Trophoblast cell (in vitro differentiated cells and primary cell): ENCODE data around the gene NAA30.

Experiments
- DNase-seq, 2 donors: peaks; one replicate each; pipeline ENCODE4 v3.0.0-alpha.2; 2016
- H2AFZ ChIP-seq: 2 replicates; pipeline ENCODE4 v1.6.1; 2013; ENCODE audit warnings: low read length, moderate library complexity, mild to moderate bottlenecking; ENCODE audit not compliant: insufficient read depth, poor library complexity
- H2AK5ac ChIP-seq: 2 replicates; pipeline ENCODE4 v1.6.1; 2013; ENCODE audit warnings: mild to moderate bottlenecking, low read length
- H2BK120ac ChIP-seq: 2 replicates; pipeline ENCODE4 v1.6.1; 2013; ENCODE audit warnings: low read length, mild to moderate bottlenecking, moderate library complexity; ENCODE audit not compliant: insufficient read depth, poor library complexity
- H2BK12ac ChIP-seq: 2 replicates; pipeline ENCODE4 v1.6.1; 2013; ENCODE audit warnings: mild to moderate bottlenecking, low read length, moderate library complexity
- H2BK5ac ChIP-seq: 2 replicates; pipeline ENCODE4 v1.6.1; 2013; ENCODE audit warnings: low read length, low read depth, moderate library complexity, mild to moderate bottlenecking; ENCODE audit not compliant: poor library complexity
- H3K14ac ChIP-seq: 2 replicates; pipeline ENCODE4 v1.6.1; 2013; ENCODE audit warnings: mild to moderate bottlenecking, low read length
- H3K18ac ChIP-seq: 2 replicates; pipeline ENCODE4 v1.6.1; 2013; ENCODE audit warnings: mild to moderate bottlenecking, low read length
- H3K23ac ChIP-seq: 2 replicates; pipeline ENCODE4 v1.6.1; 2013; ENCODE audit warnings: low read length
- H3K27ac ChIP-seq: 2 replicates; pipeline ENCODE4 v1.5.1; 2013; ENCODE audit warnings: low read depth, mild to moderate bottlenecking, inconsistent platforms, low read length, moderate library complexity
- H3K27me3 ChIP-seq: 2 replicates; pipeline ENCODE4 v1.6.1; 2013; ENCODE audit warnings: inconsistent platforms, mild to moderate bottlenecking, low read length, moderate library complexity; ENCODE audit not compliant: insufficient read depth
- H3K36me3 ChIP-seq, 2 experiments: 1 replicate in 1 of 2; 2 replicates in 1 of 2; pipeline ENCODE4 v1.6.1; 2013; ENCODE audit warnings: low read length in 2 of 2, mild to moderate bottlenecking in 2 of 2, moderate library complexity in 1 of 2; ENCODE audit not compliant: insufficient read depth in 2 of 2, control insufficient read depth in 1 of 2
- H3K4ac ChIP-seq: 2 replicates; pipeline ENCODE4 v1.6.1; 2013; ENCODE audit warnings: low read depth, mild to moderate bottlenecking, low read length, moderate library complexity
- H3K4me1 ChIP-seq, 2 experiments: 1 replicate in 1 of 2; 2 replicates in 1 of 2; pipeline ENCODE4 v1.6.1; 2013; ENCODE audit warnings: low read length in 2 of 2, mild to moderate bottlenecking in 2 of 2, moderate library complexity in 1 of 2; ENCODE audit not compliant: insufficient read depth in 2 of 2, control insufficient read depth in 1 of 2
- H3K4me2 ChIP-seq: 2 replicates; pipeline ENCODE4 v1.6.1; 2013; ENCODE audit warnings: inconsistent platforms, mild to moderate bottlenecking, low read length, moderate library complexity
- H3K4me3 ChIP-seq: 2 replicates; pipeline ENCODE4 v1.5.1; 2013; ENCODE audit warnings: mild to moderate bottlenecking, low read depth, low read length, inconsistent platforms
- H3K79me1 ChIP-seq: one replicate; pipeline ENCODE4 v1.6.1; 2013; ENCODE audit warnings: low read length
- H3K79me2 ChIP-seq: 2 replicates; pipeline ENCODE4 v1.6.1; 2013; ENCODE audit warnings: low read length, mild to moderate bottlenecking; ENCODE audit not compliant: control insufficient read depth, insufficient read depth, poor library complexity
- H3K9ac ChIP-seq: 2 replicates; pipeline ENCODE4 v1.6.1; 2013; ENCODE audit warnings: mild to moderate bottlenecking, low read length
- H3K9me3 ChIP-seq: 2 replicates; pipeline ENCODE4 v1.6.1; 2013; ENCODE audit warnings: low read depth, mild to moderate bottlenecking, control low read depth, inconsistent platforms, low read length; ENCODE audit not compliant: insufficient read depth
- H4K12ac ChIP-seq: 2 replicates; pipeline ENCODE4 v1.6.1; 2013; ENCODE audit warnings: low read depth, mild to moderate bottlenecking, low read length, moderate library complexity
- H4K8ac ChIP-seq: 2 replicates; pipeline ENCODE4 v1.6.1; 2013; ENCODE audit warnings: low read depth, mild to moderate bottlenecking, low read length, moderate library complexity
- H4K91ac ChIP-seq: one replicate; pipeline ENCODE4 v1.6.1; 2013; ENCODE audit warnings: low read depth, mild to moderate bottlenecking, low read length, moderate library complexity
- WGBS: extraction: QIAGEN DNeasy Blood & Tissue Kit; methylation state at CpG from one replicate; pipeline ENCODE4 v1.1.7; 2013; ENCODE audit warnings: missing lambda C conversion rate; ENCODE audit not compliant: insufficient read length, insufficient coverage; ENCODE audit errors: extremely low coverage; 5-methylcytosine and 5-hydroxymethylcytosine counted together

The NAA30 gene

DNA sequence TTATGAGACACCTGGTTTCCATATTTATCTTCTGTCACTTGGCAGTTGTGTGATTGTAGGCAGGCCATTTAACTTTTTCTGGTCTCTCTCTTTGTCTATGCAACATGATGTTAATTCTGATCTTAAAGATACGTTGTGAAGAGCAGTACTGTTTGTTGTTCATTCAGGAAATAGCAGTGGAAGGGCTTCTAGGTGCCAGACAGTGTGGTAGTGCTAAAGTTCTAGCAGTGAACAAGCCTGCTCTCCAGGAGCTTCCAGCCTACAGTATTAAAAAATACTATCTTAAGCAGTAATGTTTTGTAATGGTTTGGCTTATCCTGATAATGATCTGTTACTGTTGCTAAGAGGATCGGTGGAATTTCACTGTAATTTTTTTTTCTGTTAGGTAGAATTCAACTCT is 15.2 kb downstream of the NAA30 start:
- Histone ChIP-seq H4K91ac (no peak overlapping the region), H3K9me3 (no peaks in the 10 kb centered on the region), H3K23ac (no peak overlapping the region), H3K79me2 (no peaks in the 10 kb centered on the region), H3K4me1 (no peaks in the 10 kb centered on the region), H3K18ac (no peak overlapping the region), H3K4me2 (no peak overlapping the region), H3K9ac (no peak overlapping the region), H2BK120ac (no peak overlapping the region), H3K36me3 (peaks cover 10% of the 10 kb centered on the region in 2 experiments), H3K14ac (no peak overlapping the region), H3K4me3 (no peak overlapping the region), H3K4ac (no peak overlapping the region), H3K79me1 (no peaks in the 10 kb centered on the region), H4K12ac (no peak overlapping the region), H3K27ac (no peak overlapping the region), H2AK5ac (no peak overlapping the region), H2BK12ac (no peak overlapping the region), H2BK5ac (no peak overlapping the region), H3K27me3 (no peaks in the 10 kb centered on the region), H4K8ac (no peak overlapping the region), H2AFZ (no peak overlapping the region)
- whole genome bisulfite sequencing = no CpG with 5 or more reads among the region's 2 CpGs
- DNase-seq = peak in 1 of 2 donors; percentile 65

DNA sequence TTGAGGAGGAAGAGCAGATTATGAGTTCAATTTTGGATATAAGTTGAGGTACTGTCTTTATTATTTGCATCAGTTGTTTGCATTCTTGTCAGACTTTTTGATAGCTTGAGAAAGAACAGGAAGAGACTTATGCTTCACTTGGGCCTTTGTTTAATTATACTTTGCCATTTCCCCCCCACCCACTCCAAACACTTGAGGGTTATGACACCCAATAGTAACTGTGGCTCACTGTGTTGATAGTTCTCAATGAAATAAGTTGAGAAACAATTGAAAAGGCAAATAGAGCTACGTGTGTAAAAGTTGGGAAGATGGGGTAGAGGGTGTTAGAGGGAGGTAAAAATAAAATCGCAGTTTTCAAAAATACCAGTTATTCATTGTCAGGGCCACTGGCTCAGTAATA is 17.7 kb downstream of the NAA30 start:
- no peak overlapping the region for H2BK5ac ChIP-seq
- H2AK5ac ChIP-seq = no peak overlapping the region
- H2BK120ac ChIP-seq = no peak overlapping the region
- H3K27ac ChIP-seq = no peak overlapping the region
- no peaks in the 10 kb centered on the region for H3K27me3 ChIP-seq
- H3K18ac ChIP-seq = no peak overlapping the region
- H4K91ac ChIP-seq = no peak overlapping the region
- no peak for DNase-seq
- H3K4me2 ChIP-seq = no peak overlapping the region
- H3K79me1 ChIP-seq = no peaks in the 10 kb centered on the region
- no peaks in the 10 kb centered on the region for H3K79me2 ChIP-seq
- H4K8ac ChIP-seq = no peak overlapping the region
- H3K4me3 ChIP-seq = no peak overlapping the region
- no peak overlapping the region for H2AFZ ChIP-seq
- H2BK12ac ChIP-seq = no peak overlapping the region
- no peak overlapping the region for H4K12ac ChIP-seq
- no peaks in the 10 kb centered on the region for H3K9me3 ChIP-seq
- WGBS = 100% methylated on average over 2 of the region's 2 CpGs
- H3K36me3 ChIP-seq = peaks cover 7 to 10% of the 10 kb centered on the region in 2 experiments
- no peak overlapping the region for H3K4ac ChIP-seq
- no peak overlapping the region for H3K14ac ChIP-seq
- H3K23ac ChIP-seq = no peak overlapping the region
- no peak overlapping the region for H3K9ac ChIP-seq
- H3K4me1 ChIP-seq = no peaks in the 10 kb centered on the region

DNA sequence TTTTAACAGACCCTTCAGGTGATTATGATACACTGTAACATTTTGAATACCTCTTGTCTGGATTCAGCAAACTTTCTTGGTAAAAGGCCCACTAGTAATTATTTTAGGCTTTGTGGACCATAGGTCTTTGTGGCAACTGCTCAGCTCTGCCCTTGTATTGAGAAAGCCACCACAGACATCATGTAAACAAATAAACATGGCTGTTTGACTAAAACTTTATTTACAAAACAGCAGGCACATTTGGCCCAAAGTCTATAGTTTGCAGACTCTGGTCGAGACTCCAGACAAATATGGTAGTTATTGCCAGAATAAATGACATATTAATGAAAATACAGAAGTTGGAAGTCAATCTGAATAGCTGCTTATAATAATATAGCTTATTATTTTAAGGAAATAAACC is 18.2 kb downstream of the NAA30 start:
- H3K4me2 ChIP-seq = no peak overlapping the region
- H2BK120ac ChIP-seq = no peak overlapping the region
- H3K23ac ChIP-seq = no peak overlapping the region
- H3K9me3 ChIP-seq = no peaks in the 10 kb centered on the region
- no peaks in the 10 kb centered on the region for H3K27me3 ChIP-seq
- no peak overlapping the region for H2BK5ac ChIP-seq
- no peak overlapping the region for H2BK12ac ChIP-seq
- no peak for DNase-seq
- no peak overlapping the region for H3K4ac ChIP-seq
- no peak overlapping the region for H3K9ac ChIP-seq
- no peaks in the 10 kb centered on the region for H3K79me2 ChIP-seq
- H4K12ac ChIP-seq = no peak overlapping the region
- no peak overlapping the region for H4K91ac ChIP-seq
- no peaks in the 10 kb centered on the region for H3K79me1 ChIP-seq
- WGBS = no CpG with 5 or more reads among the region's 1 CpG
- H3K4me3 ChIP-seq = no peak overlapping the region
- no peak overlapping the region for H3K18ac ChIP-seq
- H4K8ac ChIP-seq = no peak overlapping the region
- H3K36me3 ChIP-seq = peaks cover 7 to 10% of the 10 kb centered on the region in 2 experiments
- no peak overlapping the region for H2AK5ac ChIP-seq
- H3K27ac ChIP-seq = no peak overlapping the region
- no peak overlapping the region for H2AFZ ChIP-seq
- H3K4me1 ChIP-seq = no peaks in the 10 kb centered on the region
- no peak overlapping the region for H3K14ac ChIP-seq

DNA sequence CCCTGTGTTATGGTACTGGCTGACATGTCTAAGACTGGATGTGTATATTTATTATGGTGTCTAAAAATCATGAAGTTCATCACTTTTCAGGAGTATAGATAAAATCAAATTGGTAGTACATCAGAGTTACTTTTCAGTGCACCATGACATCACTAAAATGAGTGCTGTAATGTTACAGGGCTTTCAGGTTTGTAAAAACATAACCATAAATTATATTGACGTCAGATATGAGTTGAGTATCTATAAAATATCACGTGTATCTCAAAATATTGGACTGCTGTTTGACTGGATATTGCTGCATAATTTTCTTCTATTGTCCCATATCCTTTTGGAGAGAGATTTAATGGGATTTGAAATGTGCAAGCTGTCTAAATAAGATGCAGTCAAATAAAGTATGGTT is 22.0 kb downstream of the NAA30 start:
- Histone ChIP-seq H3K36me3 (peaks cover 0 to 3% of the 10 kb centered on the region in 2 experiments), H2AK5ac (no peak overlapping the region), H3K4me3 (no peak overlapping the region), H3K14ac (no peak overlapping the region), H4K91ac (no peak overlapping the region), H2BK12ac (no peak overlapping the region), H3K27ac (no peak overlapping the region), H4K8ac (no peak overlapping the region), H3K4ac (no peak overlapping the region), H3K27me3 (no peaks in the 10 kb centered on the region), H3K18ac (no peak overlapping the region), H3K79me1 (no peaks in the 10 kb centered on the region), H2BK120ac (no peak overlapping the region), H3K23ac (no peak overlapping the region), H3K4me2 (no peak overlapping the region), H3K9ac (no peak overlapping the region), H3K9me3 (no peaks in the 10 kb centered on the region), H4K12ac (no peak overlapping the region), H2AFZ (no peak overlapping the region), H3K4me1 (no peaks in the 10 kb centered on the region), H2BK5ac (no peak overlapping the region), H3K79me2 (no peaks in the 10 kb centered on the region)
- DNase-seq = no peak
- no CpG with 5 or more reads among the region's 2 CpGs for WGBS
